MM.1S (cell line): ENCODE data around the gene CELF4.

Source experiments
- CTCF ChIP-seq: fragments of 300-600 bp; sonication (generic); IDR thresholded peaks from 2 replicates; pipeline ENCODE4 v1.5.1; 2016; ENCODE audit warnings: antibody characterized with exemption, low read length, mixed read lengths
- EZH2 ChIP-seq: fragments of 300-600 bp; sonication (generic); optimal IDR thresholded peaks from 2 replicates; pipeline ENCODE3; 2017; ENCODE audit warnings: low read depth, mild to moderate bottlenecking, antibody characterized with exemption, low read length, mixed read lengths

- no peak for TF ChIP-seq CTCF
- no peak for TF ChIP-seq EZH2
Measured at GRCh38 chr18:37346048-37346447, 219.6 kb downstream of the CELF4 start.
